Suppressor macrophage treated with lipopolysaccharide for 1 hour (primary cell): Measurements from ENCODE around the gene ARL8A.
A peak's percentile ranks its signal among the peaks of the same experiment; 100 is the strongest.

Experiments
- DNase-seq, 3 donors: peaks; one replicate each; pipeline ENCODE4 v3.0.0-alpha.2; 2020 to 2022

Gene ARL8A

GRCh38 chr1:202134645-202135172, 9.8 kb downstream of the ARL8A start:
- DNase-seq: no peak

GRCh38 chr1:202133989-202134388, 10.5 kb downstream of the ARL8A start:
- DNase-seq: no peak

GRCh38 chr1:202133496-202133895, 11.0 kb downstream of the ARL8A start:
- no peak for DNase-seq

GRCh38 chr1:202133001-202133400, 11.5 kb downstream of the ARL8A start:
- no peak for DNase-seq

- no peak for DNase-seq
Measured at GRCh38 chr1:202131956-202132821, 12.3 kb downstream of the ARL8A start.

DNA sequence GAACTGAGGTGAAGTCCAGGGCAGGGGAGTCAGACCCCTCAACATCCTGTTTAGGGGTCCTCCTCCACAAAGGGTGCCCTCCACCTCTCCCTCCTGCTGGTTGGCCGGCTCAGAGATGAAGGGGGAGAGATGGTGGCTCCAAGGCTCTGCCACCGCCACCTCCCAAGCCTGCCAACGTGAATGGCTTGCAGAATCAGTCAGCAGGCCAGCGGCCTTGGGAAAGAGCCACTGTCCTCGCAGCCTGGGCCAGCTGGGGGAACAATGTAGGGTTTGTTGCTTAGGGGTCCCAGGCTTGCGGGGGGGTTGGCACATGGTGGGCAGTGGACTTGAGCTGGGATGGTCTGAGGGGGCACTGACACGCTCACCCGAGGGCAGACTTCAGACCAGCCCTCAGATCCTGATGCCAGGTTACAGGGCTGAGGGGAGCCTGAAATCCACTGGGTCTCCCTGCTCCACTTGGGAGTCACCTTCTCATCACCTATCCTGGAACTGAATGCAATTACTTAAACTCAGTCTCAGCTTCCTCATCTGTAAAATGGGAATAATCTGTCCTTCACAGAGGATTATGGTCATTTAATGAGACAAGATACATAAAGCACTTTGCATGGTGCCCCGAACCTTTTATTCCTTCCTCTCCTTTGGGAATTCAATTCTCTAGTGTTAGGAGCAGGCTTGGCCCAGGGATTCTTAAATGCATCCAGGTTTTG, 13.6 kb downstream of the ARL8A start:
- no peak for DNase-seq

GRCh38 chr1:202130297-202130721, 14.2 kb downstream of the ARL8A start:
- DNase-seq: no peak

DNA sequence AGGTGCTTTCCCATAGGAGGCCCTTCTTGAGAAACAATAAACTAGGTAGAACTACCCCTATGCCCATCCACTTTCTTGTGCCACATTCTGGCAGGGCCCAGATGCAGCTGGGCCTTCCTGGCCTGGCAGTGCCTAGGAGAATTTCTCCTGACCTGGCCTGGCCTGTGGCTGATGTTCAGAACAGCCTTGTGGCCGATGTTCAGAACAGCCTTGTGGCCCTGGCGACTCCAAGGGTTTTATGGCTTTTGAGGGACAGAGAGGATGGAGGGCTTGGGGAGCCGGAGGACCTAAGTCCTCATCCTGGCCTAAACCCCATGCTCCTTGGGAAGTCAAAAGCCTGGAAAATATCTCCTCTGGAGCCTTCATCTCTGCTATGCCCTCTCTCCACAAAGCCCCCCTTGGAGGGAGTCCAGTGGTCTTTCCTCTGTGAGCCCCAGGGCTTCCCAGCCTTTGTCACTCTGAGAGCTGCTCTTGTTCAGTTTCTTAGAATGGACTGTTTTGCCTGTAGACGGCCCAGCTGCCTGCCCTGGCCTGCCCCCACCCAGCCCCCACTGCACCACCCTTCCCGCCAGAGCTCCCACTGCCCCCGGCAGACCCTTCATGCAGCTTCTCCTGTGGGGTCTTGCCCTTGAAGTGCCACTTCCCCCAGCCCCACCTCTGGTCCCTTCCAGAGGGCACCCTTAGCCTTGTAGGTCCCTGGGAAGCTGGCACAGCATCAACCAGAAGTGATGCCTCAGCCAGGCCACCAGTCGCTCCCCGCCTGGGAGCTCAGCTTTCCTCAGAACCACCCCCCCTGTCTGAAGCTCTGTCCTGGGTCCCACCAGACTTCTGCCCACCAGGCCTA, 14.9 kb downstream of the ARL8A start:
- no peak for DNase-seq

- DNase-seq: no peak
Measured at GRCh38 chr1:202127836-202128622, 16.5 kb downstream of the ARL8A start.

DNA sequence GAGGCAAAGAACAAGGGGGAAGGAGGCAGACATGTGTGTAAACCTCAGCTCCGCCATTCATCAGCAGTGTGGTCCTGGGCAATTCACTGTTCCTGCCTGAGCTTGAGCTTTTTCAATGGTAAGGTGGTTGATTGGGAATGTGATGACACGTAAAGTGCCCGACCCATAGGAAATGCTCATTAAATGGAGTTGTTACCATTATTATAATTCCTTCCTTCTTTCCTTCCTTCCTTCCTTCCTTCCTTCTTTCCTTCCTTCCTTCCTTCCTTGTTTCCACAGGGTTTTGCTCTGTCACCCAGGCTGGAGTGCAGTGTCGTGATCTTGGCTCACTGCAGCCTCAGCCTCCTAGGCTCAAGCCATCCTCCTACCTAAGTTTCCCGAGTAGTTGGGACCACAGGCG, 17.5 kb downstream of the ARL8A start:
- no peak for DNase-seq

DNA sequence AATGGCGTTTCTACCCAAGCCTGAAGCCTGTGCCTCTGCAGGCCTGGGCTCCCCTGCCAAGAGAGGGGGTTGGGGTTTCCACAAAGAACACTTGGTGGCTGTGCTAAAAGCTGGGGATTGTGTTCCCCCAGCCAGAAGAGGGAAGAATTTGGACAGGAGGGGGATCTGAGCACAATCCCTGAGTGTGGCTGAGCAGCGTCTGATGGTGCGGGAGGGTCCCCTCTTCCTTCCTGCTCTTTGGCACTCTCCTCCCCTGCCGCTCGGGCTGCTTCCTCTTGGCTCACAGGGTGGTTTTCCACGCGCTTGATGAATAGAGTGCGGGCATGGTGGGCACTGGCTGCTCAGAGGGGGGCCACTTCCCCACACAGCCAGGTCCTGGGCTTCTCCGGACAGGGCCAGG, 18.1 kb downstream of the ARL8A start:
- DNase-seq: peak; percentile 19 to 27 (median 24)

DNA sequence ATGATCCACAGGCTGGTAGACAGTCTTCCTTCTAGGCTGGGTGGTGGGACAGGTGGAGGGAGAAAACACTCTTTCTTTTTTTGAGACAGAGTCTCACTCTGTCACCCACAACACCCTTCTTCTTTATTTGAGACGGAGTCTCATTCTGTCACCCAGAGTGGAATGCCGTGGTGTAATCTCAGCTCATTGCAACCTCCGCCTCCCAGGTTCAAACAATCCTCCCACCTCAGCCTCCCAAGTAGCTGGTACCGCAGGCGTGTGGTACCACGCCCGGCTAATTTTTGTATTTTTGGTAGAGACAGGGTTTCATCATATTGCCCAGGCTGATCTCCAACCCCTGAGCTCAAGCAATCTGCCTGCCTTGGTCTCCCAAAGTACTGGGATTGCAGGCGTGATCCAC, 18.9 kb downstream of the ARL8A start:
- DNase-seq: no peak

DNA sequence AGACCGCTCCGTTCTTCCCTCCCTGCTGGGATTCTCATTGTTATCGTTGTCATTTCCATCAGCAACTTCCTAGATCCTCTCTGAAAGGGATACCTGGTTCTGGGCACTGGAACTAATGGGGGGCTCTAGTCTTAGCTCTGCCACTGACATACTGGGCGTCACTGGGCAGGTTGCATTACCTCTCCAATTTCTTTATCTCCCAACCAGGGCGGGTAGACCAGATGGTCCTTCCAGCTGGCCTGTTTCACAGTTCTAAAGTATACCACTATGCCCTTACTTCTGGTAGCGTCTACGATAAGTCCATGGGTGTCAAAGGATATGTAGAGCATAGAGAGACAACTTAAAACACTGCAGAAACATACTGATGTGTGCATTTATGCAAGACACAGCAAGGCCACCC, 20.4 kb downstream of the ARL8A start:
- DNase-seq: no peak

DNA sequence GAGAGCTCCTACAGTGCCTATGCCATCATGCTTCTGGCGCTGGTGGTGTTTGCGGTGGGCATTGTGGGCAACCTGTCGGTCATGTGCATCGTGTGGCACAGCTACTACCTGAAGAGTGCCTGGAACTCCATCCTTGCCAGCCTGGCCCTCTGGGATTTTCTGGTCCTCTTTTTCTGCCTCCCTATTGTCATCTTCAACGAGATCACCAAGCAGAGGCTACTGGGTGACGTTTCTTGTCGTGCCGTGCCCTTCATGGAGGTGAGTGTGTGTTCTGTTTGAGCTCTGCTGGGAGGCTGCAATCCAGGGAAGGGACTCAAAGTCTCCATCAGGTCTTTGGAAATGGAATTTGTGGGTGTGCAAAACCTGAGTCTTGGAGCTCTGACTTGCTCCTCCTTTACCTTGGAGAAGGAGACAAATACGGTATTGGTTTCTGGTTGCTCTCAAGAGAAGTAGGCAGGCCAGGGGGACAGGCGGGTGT, 21.2 kb downstream of the ARL8A start:
- no peak for DNase-seq

- no peak for DNase-seq
Measured at GRCh38 chr1:202122639-202123335, 21.8 kb downstream of the ARL8A start, which contains the start of gene GPR37L1. Gene GPR37L1 (plus strand): TSS chr1:202122917. CDS start chr1:202122964, 47 bp downstream.

GRCh38 chr1:202121006-202121405, 23.5 kb downstream of the ARL8A start:
- no peak for DNase-seq

GRCh38 chr1:202117898-202118371, 26.6 kb downstream of the ARL8A start:
- no peak for DNase-seq

DNA sequence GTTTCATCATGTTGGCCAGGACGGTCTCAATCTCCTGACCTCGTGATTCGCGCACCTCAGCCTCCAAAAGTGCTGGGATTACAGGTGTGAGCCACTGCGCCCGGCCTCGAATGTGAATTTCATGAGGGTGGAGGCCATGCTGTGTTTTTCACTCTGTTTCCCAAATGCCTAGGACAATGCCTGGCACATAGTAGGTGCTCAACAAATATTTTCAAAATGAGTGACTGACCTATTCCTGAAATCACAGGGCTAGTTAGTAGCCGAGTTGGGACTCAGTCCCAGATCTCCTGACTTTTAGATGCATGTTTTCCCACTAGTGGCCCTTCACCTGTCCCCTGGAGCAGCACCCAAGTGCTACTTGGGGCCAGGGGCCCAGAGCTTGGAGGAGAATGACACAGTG, 28.2 kb downstream of the ARL8A start:
- no peak for DNase-seq

DNA sequence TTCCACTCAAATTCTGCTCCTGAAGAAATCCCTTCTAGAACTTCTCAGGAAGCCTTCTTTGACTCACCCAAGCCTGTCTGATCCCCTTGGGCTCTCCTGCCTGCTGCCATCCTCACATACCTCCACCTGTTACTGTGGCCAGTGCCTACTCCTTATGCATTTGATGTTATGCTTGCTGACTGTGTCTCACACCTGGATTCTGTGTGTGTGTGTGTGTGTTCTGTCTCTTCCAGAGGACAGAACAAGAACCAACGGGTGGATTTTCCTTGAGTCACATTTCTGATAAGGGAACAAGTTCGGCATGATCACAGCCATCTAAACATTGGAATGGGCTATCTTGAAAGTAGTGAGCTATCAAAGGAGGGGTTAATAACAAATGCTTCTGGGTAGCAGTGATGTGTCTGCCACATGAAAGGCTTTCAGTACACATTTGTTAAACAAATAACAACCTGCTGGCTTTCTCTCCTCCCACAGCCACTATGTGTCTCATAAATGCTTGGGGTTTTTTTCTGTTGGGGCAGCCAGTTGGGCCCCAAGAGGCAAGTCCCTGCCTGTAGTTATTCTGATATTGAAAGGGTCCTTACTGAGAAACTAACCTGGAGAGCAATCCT, 30.7 kb downstream of the ARL8A start:
- DNase-seq: no peak

- no peak for DNase-seq
Measured at GRCh38 chr1:202112859-202113689, 31.5 kb downstream of the ARL8A start.
